Stromal cell of bone marrow (primary cell): ENCODE measurements around the gene ALX1.

Experiments used
- DNase-seq: peaks from one replicate; pipeline ENCODE4 v3.0.0-alpha.2; 2012; ENCODE audit warnings: low read depth

The ALX1 gene

GRCh38 chr12:85280165-85280983, at the start of gene ALX1:
TSS of gene ALX1 (plus strand) at chr12:85280220. CDS start at chr12:85280262, 42 bp downstream.
- DNase-seq, result peak; percentile 31

- no peak for DNase-seq
Observed at GRCh38 chr12:85237327-85237726, 42.7 kb upstream of the ALX1 start.

GRCh38 chr12:85244561-85244960, 35.5 kb upstream of the ALX1 start:
- no peak for DNase-seq

GRCh38 chr12:85253853-85254252, 26.2 kb upstream of the ALX1 start:
- DNase-seq, result no peak

GRCh38 chr12:85257671-85258070, 22.3 kb upstream of the ALX1 start:
- no peak for DNase-seq

GRCh38 chr12:85260447-85260846, 19.6 kb upstream of the ALX1 start:
- DNase-seq, result no peak

- no peak for DNase-seq
Observed at GRCh38 chr12:85260896-85261295, 19.1 kb upstream of the ALX1 start.

GRCh38 chr12:85266356-85266755, 13.7 kb upstream of the ALX1 start:
- DNase-seq, result no peak

- DNase-seq, result no peak
Observed at GRCh38 chr12:85273381-85274314, 6.4 kb upstream of the ALX1 start.

GRCh38 chr12:85274315-85274651, 5.7 kb upstream of the ALX1 start:
- no peak for DNase-seq

- DNase-seq, result no peak
Observed at GRCh38 chr12:85275374-85275773, 4.6 kb upstream of the ALX1 start.

- no peak for DNase-seq
Observed at GRCh38 chr12:85277191-85277590, 2.8 kb upstream of the ALX1 start.

GRCh38 chr12:85277900-85278597, 2.0 kb upstream of the ALX1 start:
- no peak for DNase-seq

- no peak for DNase-seq
Observed at GRCh38 chr12:85278598-85279448, 1.2 kb upstream of the ALX1 start.

- no peak for DNase-seq
Observed at GRCh38 chr12:85279449-85280164, 413 bp upstream of the ALX1 start.

- DNase-seq, result no peak
Observed at GRCh38 chr12:85280984-85281630, 1.1 kb downstream of the ALX1 start.

- DNase-seq, result no peak
Observed at GRCh38 chr12:85281636-85282312, 1.8 kb downstream of the ALX1 start.

- no peak for DNase-seq
Observed at GRCh38 chr12:85283560-85283959, 3.5 kb downstream of the ALX1 start.

GRCh38 chr12:85296362-85296761, 16.3 kb downstream of the ALX1 start:
- DNase-seq, result no peak

GRCh38 chr12:85299053-85299452, 19.0 kb downstream of the ALX1 start:
- no peak for DNase-seq
